GM18951 (cell line): ENCODE data around the gene SCGB1A1.

Experiments used
- POLR2A ChIP-seq: IDR thresholded peaks from 4 replicates; pipeline ENCODE4 v1.6.1; 2011; ENCODE audit warnings: mild to moderate bottlenecking; ENCODE audit not compliant: insufficient read length, insufficient read depth; ENCODE audit errors: extremely low read depth
- in situ Hi-C: fragments of 300-500 bp; cut with MboI; formaldehyde crosslinking; loops from one replicate; pipeline ENCODE4 v1.12.0; 2022; ENCODE audit warnings: low sequenced_read_pairs, mixed read lengths, inconsistent platforms; ENCODE audit not compliant: unreplicated experiment

The SCGB1A1 gene

GRCh38 chr11:62451241-62451621 lies 32.4 kb downstream of the SCGB1A1 start:
- in situ Hi-C loops, result no loop called here
- no peak for TF ChIP-seq POLR2A

- no peak for TF ChIP-seq POLR2A
- in situ Hi-C loops, result no loop called here
Measured at GRCh38 chr11:62452261-62452660, 33.4 kb downstream of the SCGB1A1 start.

GRCh38 chr11:62452839-62453468 lies 34.1 kb downstream of the SCGB1A1 start:
- no peak for TF ChIP-seq POLR2A
- in situ Hi-C loops, result no loop called here

- in situ Hi-C loops, result no loop called here
- no peak for TF ChIP-seq POLR2A
Measured at GRCh38 chr11:62456630-62457029, 37.8 kb downstream of the SCGB1A1 start.

GRCh38 chr11:62457478-62457877 lies 38.6 kb downstream of the SCGB1A1 start:
- in situ Hi-C loops, result no loop called here
- TF ChIP-seq POLR2A, result no peak

- TF ChIP-seq POLR2A, result no peak
- in situ Hi-C loops, result no loop called here
Measured at GRCh38 chr11:62458212-62459002, 39.6 kb downstream of the SCGB1A1 start.

GRCh38 chr11:62459080-62459479 lies 40.2 kb downstream of the SCGB1A1 start:
- no peak for TF ChIP-seq POLR2A
- in situ Hi-C loops, result no loop called here

- TF ChIP-seq POLR2A, result no peak
- in situ Hi-C loops, result no loop called here
Measured at GRCh38 chr11:62461740-62462507, 43.1 kb downstream of the SCGB1A1 start.

GRCh38 chr11:62462508-62462892 lies 43.7 kb downstream of the SCGB1A1 start:
- in situ Hi-C loops, result no loop called here
- TF ChIP-seq POLR2A, result no peak

GRCh38 chr11:62463121-62463542 lies 44.3 kb downstream of the SCGB1A1 start:
- no peak for TF ChIP-seq POLR2A
- in situ Hi-C loops, result no loop called here

- TF ChIP-seq POLR2A, result no peak
- in situ Hi-C loops, result no loop called here
Measured at GRCh38 chr11:62464655-62465054, 45.8 kb downstream of the SCGB1A1 start.

- in situ Hi-C loops, result no loop called here
- TF ChIP-seq POLR2A, result no peak
Measured at GRCh38 chr11:62466444-62466843, 47.6 kb downstream of the SCGB1A1 start.

GRCh38 chr11:62468577-62468976 lies 49.7 kb downstream of the SCGB1A1 start:
- in situ Hi-C loops, result no loop called here
- TF ChIP-seq POLR2A, result no peak
